GM15510 (cell line): ENCODE measurements around the gene CAPN8.

ENCODE experiments used
- POLR2A ChIP-seq: IDR thresholded peaks from 3 replicates; pipeline ENCODE4 v1.6.1; 2011; ENCODE audit warnings: borderline replicate concordance; ENCODE audit not compliant: insufficient read length; ENCODE audit errors: extremely low read depth

The CAPN8 gene

GRCh38 chr1:223674119-223674890, 8.8 kb upstream of the CAPN8 start:
- no peak for TF ChIP-seq POLR2A

- TF ChIP-seq POLR2A: no peak
These were observed 5.1 kb upstream of the CAPN8 start for GRCh38 chr1:223670458-223671159.

- TF ChIP-seq POLR2A: no peak
These were observed 3.7 kb upstream of the CAPN8 start for GRCh38 chr1:223669003-223669795.

- TF ChIP-seq POLR2A: no peak
These were observed 2.1 kb upstream of the CAPN8 start for GRCh38 chr1:223667484-223668182.

GRCh38 chr1:223664106-223664505, 1.4 kb downstream of the CAPN8 start:
- TF ChIP-seq POLR2A: no peak

- no peak for TF ChIP-seq POLR2A
These were observed 2.6 kb downstream of the CAPN8 start for GRCh38 chr1:223662943-223663342.

- no peak for TF ChIP-seq POLR2A
These were observed 5.8 kb downstream of the CAPN8 start for GRCh38 chr1:223659711-223660110.

- TF ChIP-seq POLR2A: no peak
These were observed 7.5 kb downstream of the CAPN8 start for GRCh38 chr1:223657978-223658377.

GRCh38 chr1:223654083-223654482, 11.4 kb downstream of the CAPN8 start:
- no peak for TF ChIP-seq POLR2A

GRCh38 chr1:223653431-223653830, 12.1 kb downstream of the CAPN8 start:
- no peak for TF ChIP-seq POLR2A

GRCh38 chr1:223653015-223653414, 12.5 kb downstream of the CAPN8 start:
- TF ChIP-seq POLR2A: no peak

GRCh38 chr1:223652436-223652941, 13.0 kb downstream of the CAPN8 start:
- no peak for TF ChIP-seq POLR2A

- no peak for TF ChIP-seq POLR2A
These were observed 14.1 kb downstream of the CAPN8 start for GRCh38 chr1:223651291-223651991.

GRCh38 chr1:223650465-223650864, 15.0 kb downstream of the CAPN8 start:
- TF ChIP-seq POLR2A: no peak
